ENCODE data around the gene IRAK2. TPM values are rescaled to one million over a fixed set of nuclear protein-coding genes. Genes with fewer than 3 reads are reported as not detected.

Gene IRAK2
- total RNA-seq, 2 donors from 2014 or later = 0.99 to 3.9 TPM

- no peak overlapping the region for H3K4me3 ChIP-seq
- H3K4me1 ChIP-seq = peaks cover 19% of the 10 kb centered on the region
- WGBS, 2 donors = 85 to 87% methylated on average over 11 of the region's 11 CpGs
- H3K27me3 ChIP-seq = no peaks in the 10 kb centered on the region
- H3K9me3 ChIP-seq = no peaks in the 10 kb centered on the region
- DNase-seq (no peak), ATAC-seq (no peak)
- intact Hi-C loops (cut with DNase I) = no loop called here
- H3K27ac ChIP-seq = no peak overlapping the region
- H3K36me3 ChIP-seq (replicated peaks in 1 of 2; ENCODE audit: insufficient read depth in 1 of 2, low read depth in 2 of 2) = peaks cover 0 to 2% of the 10 kb centered on the region in 2 donors
- no peak for TF ChIP-seq POLR2A (IDR thresholded peaks at IDR 0.05)
- TF ChIP-seq, protein P1, sequence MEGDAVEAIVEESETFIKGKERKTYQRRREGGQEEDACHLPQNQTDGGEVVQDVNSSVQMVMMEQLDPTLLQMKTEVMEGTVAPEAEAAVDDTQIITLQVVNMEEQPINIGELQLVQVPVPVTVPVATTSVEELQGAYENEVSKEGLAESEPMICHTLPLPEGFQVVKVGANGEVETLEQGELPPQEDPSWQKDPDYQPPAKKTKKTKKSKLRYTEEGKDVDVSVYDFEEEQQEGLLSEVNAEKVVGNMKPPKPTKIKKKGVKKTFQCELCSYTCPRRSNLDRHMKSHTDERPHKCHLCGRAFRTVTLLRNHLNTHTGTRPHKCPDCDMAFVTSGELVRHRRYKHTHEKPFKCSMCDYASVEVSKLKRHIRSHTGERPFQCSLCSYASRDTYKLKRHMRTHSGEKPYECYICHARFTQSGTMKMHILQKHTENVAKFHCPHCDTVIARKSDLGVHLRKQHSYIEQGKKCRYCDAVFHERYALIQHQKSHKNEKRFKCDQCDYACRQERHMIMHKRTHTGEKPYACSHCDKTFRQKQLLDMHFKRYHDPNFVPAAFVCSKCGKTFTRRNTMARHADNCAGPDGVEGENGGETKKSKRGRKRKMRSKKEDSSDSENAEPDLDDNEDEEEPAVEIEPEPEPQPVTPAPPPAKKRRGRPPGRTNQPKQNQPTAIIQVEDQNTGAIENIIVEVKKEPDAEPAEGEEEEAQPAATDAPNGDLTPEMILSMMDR (IDR thresholded peaks at IDR 0.05) = no peak
Measured at GRCh38 chr3:10288575-10288960, 123.8 kb downstream of the IRAK2 start.

- Histone ChIP-seq H3K27ac (no peak overlapping the region), H3K36me3 (replicated peaks in 1 of 2; ENCODE audit: insufficient read depth in 1 of 2, low read depth in 2 of 2) (peaks cover 0 to 2% of the 10 kb centered on the region in 2 donors), H3K9me3 (no peaks in the 10 kb centered on the region), H3K4me3 (no peak overlapping the region), H3K27me3 (no peaks in the 10 kb centered on the region), H3K4me1 (peaks cover 15% of the 10 kb centered on the region)
- DNase-seq (no peak), ATAC-seq (no peak)
- WGBS, 2 donors = 89 to 91% methylated on average over 8 to 9 of the region's 9 CpGs
- no peak for TF ChIP-seq POLR2A (IDR thresholded peaks at IDR 0.05)
- TF ChIP-seq, protein P1 (IDR thresholded peaks at IDR 0.05) = no peak
- intact Hi-C loops (cut with DNase I) = no loop called here
Measured at GRCh38 chr3:10289077-10289476, 124.4 kb downstream of the IRAK2 start.

GRCh38 chr3:10289787-10290355, 125.2 kb downstream of the IRAK2 start:
- DNase-seq = no peak
- Histone ChIP-seq H3K27me3 (no peaks in the 10 kb centered on the region), H3K27ac (no peak overlapping the region), H3K9me3 (no peaks in the 10 kb centered on the region), H3K4me1 (peaks cover 15% of the 10 kb centered on the region), H3K36me3 (replicated peaks in 1 of 2; ENCODE audit: insufficient read depth in 1 of 2, low read depth in 2 of 2) (peaks cover 0 to 2% of the 10 kb centered on the region in 2 donors), H3K4me3 (no peak overlapping the region)
- ATAC-seq = no peak
- 95 to 100% methylated on average over 4 to 9 of the region's 9 CpGs for WGBS, 2 donors
- intact Hi-C loops (cut with DNase I) = no loop called here
- TF ChIP-seq POLR2A (IDR thresholded peaks at IDR 0.05) = no peak

GRCh38 chr3:10290481-10291176, 125.9 kb downstream of the IRAK2 start:
- Histone ChIP-seq H3K4me1 (peaks cover 15% of the 10 kb centered on the region), H3K4me3 (no peak overlapping the region), H3K36me3 (replicated peaks in 1 of 2; ENCODE audit: insufficient read depth in 1 of 2, low read depth in 2 of 2) (peaks cover 0 to 2% of the 10 kb centered on the region in 2 donors), H3K27me3 (no peaks in the 10 kb centered on the region), H3K27ac (no peak overlapping the region), H3K9me3 (no peaks in the 10 kb centered on the region)
- 85 to 92% methylated on average over 14 to 18 of the region's 18 CpGs for WGBS, 2 donors
- intact Hi-C loops (cut with DNase I) = no loop called here
- ATAC-seq (no peak), DNase-seq (no peak)
- no peak for TF ChIP-seq POLR2A (IDR thresholded peaks at IDR 0.05)
- TF ChIP-seq, protein P1 (IDR thresholded peaks at IDR 0.05) = no peak

DNA sequence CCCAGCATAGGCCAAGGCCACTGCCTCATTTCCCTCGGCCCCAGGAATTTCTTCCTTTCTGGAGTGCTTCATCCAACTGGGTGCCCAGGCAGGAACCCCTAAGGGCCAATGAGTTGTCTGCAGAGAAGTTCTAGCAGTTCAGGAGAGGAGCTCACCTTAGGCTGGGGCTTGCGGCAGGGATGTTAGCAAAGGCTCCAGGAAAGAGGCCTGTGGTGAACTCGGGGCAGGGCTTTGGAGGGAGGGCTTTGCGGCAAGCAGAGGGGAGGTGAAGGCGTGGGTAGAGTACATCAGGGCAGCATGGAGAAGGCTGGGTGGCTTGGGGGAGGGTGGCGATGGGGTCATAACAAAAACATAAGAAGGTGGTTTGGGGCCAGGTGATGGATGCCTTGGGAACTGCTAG, 126.9 kb downstream of the IRAK2 start:
- TF ChIP-seq, protein P1 (IDR thresholded peaks at IDR 0.05) = no peak
- no peak for TF ChIP-seq POLR2A (IDR thresholded peaks at IDR 0.05)
- Histone ChIP-seq H3K27ac (peak overlapping the region in 1 of 4 donors; percentile 71), H3K9me3 (no peaks in the 10 kb centered on the region), H3K36me3 (replicated peaks in 1 of 2; ENCODE audit: insufficient read depth in 1 of 2, low read depth in 2 of 2) (peaks cover 0 to 2% of the 10 kb centered on the region in 2 donors), H3K4me3 (no peak overlapping the region), H3K4me1 (peaks cover 19% of the 10 kb centered on the region), H3K27me3 (no peaks in the 10 kb centered on the region)
- 91 to 93% methylated on average over 5 to 6 of the region's 6 CpGs for WGBS, 2 donors
- intact Hi-C loops (cut with DNase I) = no loop called here
- ATAC-seq (no peak), DNase-seq (no peak)

All from body of pancreas (tissue), 4 donors.